ES-I3 (cell line): ENCODE measurements around the gene VAPA.

Source experiments
- H3K36me3 ChIP-seq: 2 replicates; pipeline ENCODE4 v1.6.1; 2013; ENCODE audit warnings: mild to moderate bottlenecking, low read length, control low read depth, moderate library complexity; ENCODE audit not compliant: insufficient read depth
- H3K4me1 ChIP-seq: 2 replicates; pipeline ENCODE4 v1.6.1; 2013; ENCODE audit warnings: mild to moderate bottlenecking, control low read depth, low read length; ENCODE audit not compliant: insufficient read depth
- H3K9ac ChIP-seq: 2 replicates; pipeline ENCODE4 v1.6.1; 2013; ENCODE audit warnings: low read depth, mild to moderate bottlenecking, low read length, moderate library complexity
- H3K9me3 ChIP-seq: 2 replicates; pipeline ENCODE4 v1.6.1; 2013; ENCODE audit warnings: mild to moderate bottlenecking, low read length, moderate library complexity; ENCODE audit not compliant: control insufficient read depth, insufficient read depth

The VAPA gene

DNA sequence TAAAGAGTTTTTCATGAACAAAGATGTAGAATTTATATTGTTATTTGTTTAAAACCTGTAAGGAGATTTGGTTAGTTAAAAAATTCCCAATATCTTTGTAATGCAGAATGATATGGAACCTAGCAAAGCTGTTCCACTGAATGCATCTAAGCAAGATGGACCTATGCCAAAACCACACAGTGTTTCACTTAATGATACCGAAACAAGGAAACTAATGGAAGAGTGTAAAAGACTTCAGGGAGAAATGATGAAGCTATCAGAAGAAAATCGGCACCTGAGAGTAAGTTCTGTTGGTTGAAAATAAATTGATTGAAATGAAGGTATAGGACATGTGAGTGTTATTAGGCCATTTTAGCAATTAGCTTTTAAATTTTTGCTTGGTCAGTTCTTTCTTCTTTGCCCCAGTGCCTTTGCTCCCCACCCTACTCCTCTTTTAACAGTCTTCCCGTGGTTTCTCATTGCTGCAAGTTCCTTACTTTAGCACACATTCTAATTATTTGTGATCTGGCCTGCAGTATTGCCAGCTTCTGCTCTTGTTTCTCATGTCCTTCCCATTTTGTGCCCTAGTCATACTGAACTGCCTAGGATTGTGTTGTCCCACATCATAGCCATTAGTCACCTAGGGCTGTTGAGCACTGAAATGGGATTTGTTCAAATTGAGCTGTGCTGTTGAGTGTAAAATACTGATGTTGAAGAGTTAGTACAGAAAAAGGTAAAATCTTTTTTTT is 36.6 kb downstream of the VAPA start:
- H3K36me3 ChIP-seq = peaks cover 3% of the 10 kb centered on the region; the same call in 1 of the 2 replicates
- no peaks in the 10 kb centered on the region for H3K4me1 ChIP-seq
- no peak overlapping the region for H3K9ac ChIP-seq
- H3K9me3 ChIP-seq = no peaks in the 10 kb centered on the region

DNA sequence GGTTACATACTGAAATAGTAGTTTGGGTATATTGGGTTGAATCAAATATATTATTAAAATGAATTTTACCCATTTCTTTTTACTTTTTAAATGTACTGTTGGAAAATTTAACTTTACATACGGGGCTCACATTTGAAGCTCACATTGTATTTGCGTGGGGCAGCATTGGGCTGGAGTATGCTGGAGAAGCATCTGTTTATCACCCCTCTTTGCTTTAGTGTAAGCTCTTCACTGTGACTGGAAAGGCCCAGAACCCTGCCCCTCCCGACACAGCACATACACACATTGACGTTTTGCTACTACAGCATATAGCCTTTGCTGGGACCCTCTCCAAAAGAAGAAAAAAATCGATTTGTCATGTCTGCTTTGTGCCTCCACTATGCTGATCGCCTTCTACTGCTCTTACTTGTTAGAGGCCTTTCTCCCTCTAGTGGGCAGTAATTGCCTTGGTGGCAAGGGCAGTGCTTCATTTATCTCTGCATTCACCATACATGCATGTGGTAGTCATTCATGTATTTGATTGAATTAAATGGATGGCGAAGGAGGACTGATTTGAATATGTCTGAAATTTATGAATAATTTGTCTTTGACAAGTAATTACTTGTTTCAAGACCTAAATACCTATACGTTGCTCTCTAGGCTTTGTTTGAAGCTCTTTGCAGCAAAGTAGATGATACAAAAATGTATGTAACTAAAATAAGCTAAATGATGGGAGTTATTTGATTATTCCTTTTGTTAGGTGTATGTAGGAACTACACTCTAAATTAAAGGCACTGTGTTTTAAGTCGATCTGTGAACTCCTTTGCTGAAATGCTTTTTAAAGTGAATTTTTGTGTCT is 37.4 kb downstream of the VAPA start:
- no peak overlapping the region for H3K9ac ChIP-seq
- peaks cover 3% of the 10 kb centered on the region; the same call in 1 of the 2 replicates for H3K36me3 ChIP-seq
- no peaks in the 10 kb centered on the region for H3K4me1 ChIP-seq
- H3K9me3 ChIP-seq = no peaks in the 10 kb centered on the region

DNA sequence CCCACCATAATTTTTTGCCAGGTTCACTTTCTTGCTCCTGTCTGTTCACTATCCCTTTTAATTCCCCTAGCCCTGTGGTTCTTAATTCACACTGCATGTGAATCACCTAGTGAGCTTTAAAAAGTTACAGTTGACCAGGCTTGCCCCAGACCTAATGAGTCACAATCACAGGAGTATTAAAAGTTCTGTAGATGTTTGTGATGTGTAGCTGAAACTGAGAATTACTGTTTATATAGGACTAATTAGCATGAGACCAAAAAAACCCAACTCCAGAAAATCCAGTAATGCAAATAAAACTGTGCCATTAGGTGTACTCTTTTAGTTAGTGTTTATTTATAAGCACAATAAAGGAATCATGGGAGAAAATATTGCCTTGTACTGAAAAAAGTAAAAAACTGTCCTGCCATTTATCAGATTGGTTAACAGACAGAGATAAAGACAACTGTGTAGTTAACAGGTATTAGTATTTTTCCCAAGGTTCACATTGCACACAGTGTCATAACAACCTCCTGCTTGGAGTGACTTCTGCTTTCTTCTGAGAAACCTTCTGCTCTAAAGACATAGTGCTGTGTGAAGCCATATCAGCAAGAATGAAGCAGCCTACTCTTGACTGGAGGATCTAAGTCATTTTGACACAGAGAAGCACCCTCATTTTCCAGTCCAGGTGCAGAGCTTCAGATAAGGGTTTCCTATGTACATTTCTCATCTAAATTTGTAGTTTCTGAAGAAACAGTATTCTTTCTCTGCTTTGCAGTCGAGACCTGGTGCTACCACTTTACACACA is 39.0 kb downstream of the VAPA start:
- no peaks in the 10 kb centered on the region for H3K9me3 ChIP-seq
- no peaks in the 10 kb centered on the region for H3K4me1 ChIP-seq
- H3K36me3 ChIP-seq = peaks cover 3% of the 10 kb centered on the region; the same call in 1 of the 2 replicates
- H3K9ac ChIP-seq = no peak overlapping the region

DNA sequence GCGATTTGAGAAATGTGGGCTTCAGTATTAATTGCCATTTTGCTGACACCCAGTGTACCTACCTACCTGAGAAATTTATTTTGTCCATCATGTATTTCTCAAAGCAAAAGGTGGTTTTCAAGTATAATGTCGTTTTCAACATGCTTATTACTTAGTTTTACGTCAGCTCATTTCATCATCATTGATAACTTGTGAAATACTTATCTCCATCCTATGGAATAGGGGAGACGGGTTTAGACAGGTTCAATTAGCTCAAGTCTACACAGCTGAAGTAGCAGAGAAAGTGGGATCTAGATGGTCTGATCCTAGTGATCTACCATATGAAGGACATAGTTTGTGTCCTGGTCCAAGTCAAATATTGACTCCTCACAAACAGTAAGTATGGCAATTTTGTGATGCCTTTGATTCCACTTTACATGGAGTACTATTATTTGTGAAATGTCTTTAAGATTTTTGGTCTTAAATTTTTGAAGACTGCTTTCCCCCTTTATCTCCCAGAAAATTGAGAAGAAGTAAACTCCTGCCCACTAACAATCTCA is 45.1 kb downstream of the VAPA start:
- no peak overlapping the region for H3K9ac ChIP-seq
- H3K4me1 ChIP-seq = peaks cover 22% of the 10 kb centered on the region
- H3K36me3 ChIP-seq = 0 out of 2 replicates have a peak, but pooled peaks cover under 1% of the 10 kb centered on the region
- no peaks in the 10 kb centered on the region for H3K9me3 ChIP-seq

DNA sequence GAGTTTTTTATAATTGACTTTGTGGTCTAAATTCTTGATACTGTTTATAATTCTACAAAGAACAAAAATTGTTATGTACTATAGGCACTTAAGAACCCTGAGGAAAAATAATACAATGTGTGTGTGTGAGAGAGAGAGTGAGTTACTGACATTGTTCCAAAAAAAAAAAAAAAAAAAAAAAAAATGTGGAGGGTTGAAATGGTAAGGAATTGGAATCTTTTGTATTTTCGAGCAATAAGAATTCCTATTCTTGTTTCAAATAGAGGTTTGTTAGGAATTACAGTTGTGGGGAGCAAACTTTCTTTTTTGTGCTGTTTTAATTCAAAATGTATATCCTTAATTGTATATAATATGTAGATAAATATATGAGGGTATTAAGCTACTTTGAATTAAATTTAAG is 45.7 kb downstream of the VAPA start:
- H3K4me1 ChIP-seq = peaks cover 22% of the 10 kb centered on the region
- no peaks in the 10 kb centered on the region for H3K9me3 ChIP-seq
- no peaks in the 10 kb centered on the region for H3K36me3 ChIP-seq
- H3K9ac ChIP-seq = no peak overlapping the region

DNA sequence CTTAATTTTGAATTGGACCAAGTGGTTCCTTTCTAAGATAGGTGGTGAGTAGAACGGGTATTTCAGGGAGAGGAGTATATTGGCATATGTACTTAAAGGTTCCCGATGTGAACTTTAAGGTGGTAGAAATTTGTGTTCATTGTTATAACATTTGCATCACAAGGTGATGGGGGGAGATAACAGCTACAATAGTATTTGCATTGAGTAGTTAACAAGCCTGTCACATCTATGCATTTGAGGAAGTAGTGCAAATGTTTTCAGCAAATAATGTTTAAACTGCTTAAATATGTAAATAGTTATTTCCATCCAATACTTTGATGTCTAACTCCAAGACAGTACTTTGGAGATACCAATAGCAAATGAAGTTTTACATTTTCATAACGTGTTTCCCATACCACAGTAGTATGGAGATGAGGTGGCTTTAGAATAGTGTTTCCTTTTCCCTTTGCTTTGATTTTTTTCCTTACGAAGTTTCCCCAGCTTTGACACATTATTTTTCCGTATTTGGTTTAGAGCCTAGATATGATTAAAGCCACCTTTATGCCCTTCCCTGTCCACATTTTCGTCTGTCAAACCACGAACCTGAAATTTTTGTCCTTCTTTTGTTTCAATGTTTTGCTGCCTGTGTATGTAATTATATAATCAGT is 46.6 kb downstream of the VAPA start:
- H3K36me3 ChIP-seq = no peaks in the 10 kb centered on the region
- no peak overlapping the region for H3K9ac ChIP-seq

DNA sequence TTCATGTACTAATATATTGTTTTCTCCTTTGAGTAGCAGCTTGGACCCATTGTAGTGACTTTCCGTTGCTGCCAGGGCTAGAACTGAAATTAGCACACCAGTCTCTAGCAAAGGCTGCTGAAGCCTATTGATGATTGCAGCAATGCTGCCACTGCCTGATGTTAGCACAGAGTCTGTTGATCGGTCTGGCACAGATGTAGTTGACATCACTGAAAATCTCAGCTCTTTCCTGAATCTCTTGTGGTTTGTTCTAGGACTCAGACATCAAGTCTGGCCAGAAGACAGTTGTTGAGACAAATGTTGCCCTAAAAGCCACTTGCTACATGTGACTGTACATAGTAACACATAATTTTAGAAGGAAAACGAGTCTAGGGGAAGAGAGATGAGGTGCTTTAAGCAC is 47.2 kb downstream of the VAPA start:
- Histone ChIP-seq H3K9me3 (no peaks in the 10 kb centered on the region), H3K36me3 (no peaks in the 10 kb centered on the region), H3K4me1 (peaks cover 22% of the 10 kb centered on the region), H3K9ac (no peak overlapping the region)

More for the DNA sequence above, 46.6 kb downstream of the VAPA start:
- Histone ChIP-seq H3K4me1 (peaks cover 22% of the 10 kb centered on the region), H3K9me3 (no peaks in the 10 kb centered on the region)

DNA sequence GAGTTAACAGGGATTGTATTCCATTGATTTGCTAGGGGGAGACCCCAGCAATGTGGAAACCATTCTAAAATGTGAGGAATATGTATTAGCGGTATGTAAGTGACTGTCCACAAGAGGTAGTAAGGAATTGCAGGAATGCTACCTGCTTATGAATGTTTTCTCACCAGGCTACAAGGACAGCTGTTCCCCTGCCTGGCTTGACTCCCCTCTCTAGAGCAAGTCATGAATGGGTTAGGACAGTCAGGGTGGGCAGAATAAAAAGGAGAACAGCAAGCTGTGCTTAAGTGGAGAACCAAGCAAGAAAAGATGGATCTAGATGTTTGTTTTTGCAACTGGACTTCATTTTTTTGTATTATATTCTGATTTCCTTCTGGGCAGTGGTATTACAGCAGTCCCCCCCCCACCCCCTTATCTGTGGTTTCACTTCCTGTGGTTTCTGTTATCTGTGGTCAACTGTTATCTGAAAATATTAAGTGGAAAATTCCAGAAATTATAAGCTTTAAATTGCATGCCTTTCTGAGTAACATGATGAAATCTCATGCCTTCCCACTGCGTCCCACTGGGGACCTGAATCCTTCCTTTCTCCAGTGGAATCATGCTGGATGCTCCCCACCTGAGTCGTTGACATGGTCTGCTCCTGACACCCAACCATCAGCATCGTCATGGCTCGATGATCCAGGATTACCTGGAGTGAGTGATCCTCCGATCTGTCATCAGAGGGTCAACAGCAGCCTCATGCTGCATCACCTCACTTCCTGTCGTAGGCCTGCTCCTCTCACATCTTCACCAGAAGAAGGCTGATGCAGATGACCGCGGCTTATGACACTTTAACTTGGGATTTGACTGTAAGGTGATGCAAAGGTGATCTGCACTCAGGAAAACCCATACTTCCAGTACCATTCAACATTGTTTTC is 52.2 kb downstream of the VAPA start:
- no peaks in the 10 kb centered on the region for H3K36me3 ChIP-seq
- no peaks in the 10 kb centered on the region for H3K9me3 ChIP-seq
- H3K9ac ChIP-seq = no peak overlapping the region
- H3K4me1 ChIP-seq = peaks cover 21% of the 10 kb centered on the region

DNA sequence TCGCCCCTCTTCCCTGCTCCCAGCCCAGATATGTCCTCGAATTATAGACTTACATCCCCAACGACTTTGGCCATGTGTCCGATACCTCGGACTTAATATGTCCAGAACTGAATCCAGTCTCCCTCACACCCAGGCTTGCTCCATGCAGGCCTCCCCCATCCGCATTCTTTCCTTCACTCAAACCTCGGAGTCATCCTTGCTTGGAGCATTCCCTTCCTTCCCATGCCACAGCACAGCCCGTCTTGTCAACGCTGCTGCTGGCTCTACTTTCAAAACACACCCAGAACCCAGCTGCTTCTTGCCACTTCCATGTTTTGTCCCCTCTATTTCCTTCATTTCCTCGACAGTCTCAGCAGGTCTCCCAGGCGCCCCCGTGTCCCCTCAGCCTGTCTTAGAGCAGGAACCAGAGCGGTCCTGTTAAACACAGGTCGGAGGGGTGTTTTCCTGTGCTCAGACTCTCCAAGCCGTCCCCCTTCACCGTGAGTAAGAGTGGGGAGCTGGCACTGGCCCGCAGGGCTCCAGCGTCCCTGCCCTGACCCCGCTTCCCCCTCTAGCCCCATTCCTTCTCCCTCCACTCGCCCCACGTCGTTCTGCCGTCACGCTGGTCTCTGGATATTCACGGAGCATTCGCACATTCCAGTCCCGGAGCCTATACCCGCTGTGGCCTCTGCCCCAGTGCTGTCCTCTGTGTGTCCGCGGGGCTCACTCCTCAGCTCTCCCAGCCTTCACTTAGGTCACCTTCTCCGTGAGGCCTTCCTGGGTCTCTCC is 54.4 kb downstream of the VAPA start:
- Histone ChIP-seq H3K36me3 (no peaks in the 10 kb centered on the region), H3K9me3 (no peaks in the 10 kb centered on the region), H3K4me1 (peaks cover 19% of the 10 kb centered on the region; the same call in 1 of the 2 replicates), H3K9ac (no peak overlapping the region)

DNA sequence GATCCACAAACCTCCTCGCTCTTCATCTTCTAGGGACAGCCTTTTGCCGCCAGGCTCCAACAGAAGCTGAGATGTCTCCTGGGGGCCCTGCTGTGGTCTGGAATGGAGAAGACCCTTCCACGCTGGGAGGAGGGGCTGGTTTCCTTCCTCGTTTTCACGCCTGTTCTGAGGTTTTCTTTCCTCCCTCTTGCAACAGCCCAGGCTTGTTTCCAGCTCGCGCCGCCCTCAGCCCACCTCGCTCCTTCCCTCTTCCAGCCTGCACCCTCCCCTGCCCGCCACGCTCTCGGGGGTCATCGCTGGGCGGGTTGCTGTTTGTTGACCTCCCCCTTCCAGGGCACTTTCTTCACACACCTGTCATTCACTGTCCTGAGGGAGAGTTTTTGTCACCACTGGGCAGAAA is 55.4 kb downstream of the VAPA start:
- Histone ChIP-seq H3K9me3 (no peaks in the 10 kb centered on the region), H3K4me1 (peaks cover 19% of the 10 kb centered on the region; the same call in 1 of the 2 replicates), H3K36me3 (no peaks in the 10 kb centered on the region), H3K9ac (no peak overlapping the region)

DNA sequence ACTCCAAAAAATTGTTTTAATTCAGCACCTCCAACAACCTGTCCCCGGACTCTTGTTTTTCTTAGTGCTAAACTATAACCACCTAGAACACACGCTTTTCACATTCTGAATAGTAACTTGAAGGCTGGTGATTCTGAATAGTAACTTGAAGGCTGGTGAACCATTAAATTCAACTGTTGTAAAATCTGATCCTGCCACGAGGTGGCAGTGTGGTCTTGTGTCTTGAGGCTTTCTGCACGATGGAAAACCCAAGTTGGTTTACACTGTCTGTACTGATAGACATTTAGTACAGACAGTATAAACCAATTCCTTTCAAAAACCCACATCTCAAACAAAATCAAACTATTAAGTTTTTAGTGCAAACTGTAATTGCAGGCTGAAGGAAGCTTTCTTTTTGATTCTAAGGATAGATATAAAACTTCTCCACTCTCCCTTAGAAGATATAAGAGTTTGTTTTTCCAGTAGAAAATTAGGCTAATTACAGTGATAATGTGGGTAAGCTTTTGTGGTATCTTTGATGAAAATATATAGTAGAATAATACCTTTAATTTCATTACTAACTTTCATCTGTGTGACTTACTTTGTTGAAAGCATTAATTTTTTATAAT is 57.6 kb downstream of the VAPA start:
- Histone ChIP-seq H3K9ac (no peak overlapping the region), H3K9me3 (peaks cover 10% of the 10 kb centered on the region), H3K4me1 (peaks cover 19% of the 10 kb centered on the region; the same call in 1 of the 2 replicates), H3K36me3 (no peaks in the 10 kb centered on the region)

DNA sequence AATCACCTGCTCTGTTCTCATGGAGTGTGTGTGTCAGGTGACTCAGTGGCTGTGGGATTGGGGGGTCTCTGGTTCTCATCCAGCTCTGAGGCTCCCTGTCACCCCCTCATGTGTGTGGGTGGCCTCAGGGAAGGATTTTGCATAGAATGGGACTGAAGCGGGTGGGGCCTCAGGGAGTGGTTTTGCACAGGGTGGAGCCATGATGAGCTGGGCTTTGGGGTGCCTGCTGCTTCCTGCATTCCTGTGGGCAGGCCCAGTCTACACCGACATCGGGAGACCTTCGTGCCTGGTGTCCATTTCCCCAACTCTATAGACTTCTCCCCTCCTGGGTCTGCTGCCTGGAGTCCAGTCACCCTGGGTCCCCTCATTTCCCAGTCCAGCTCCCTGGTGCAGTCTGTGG is 59.7 kb downstream of the VAPA start:
- peaks cover 10% of the 10 kb centered on the region for H3K9me3 ChIP-seq
- H3K4me1 ChIP-seq = peaks cover 14% of the 10 kb centered on the region; the same call in 1 of the 2 replicates
- no peak overlapping the region for H3K9ac ChIP-seq
- H3K36me3 ChIP-seq = no peaks in the 10 kb centered on the region
